CMK (cell line): ENCODE results near the gene RAD51B.
"Not testable (repeated sequence)": the region's sequence is repeated elsewhere in the genome, so short reads cannot be mapped to it uniquely, and the experiment has no call there.

Source experiments
- DNase-seq: peaks from one replicate; pipeline ENCODE4 v3.0.0-alpha.2; 2010; ENCODE audit warnings: low read depth

The RAD51B gene

GRCh38 chr14:67949771-67950170 is 130.2 kb downstream of the RAD51B start:
- DNase-seq = no peak

GRCh38 chr14:67950386-67950785 is 130.8 kb downstream of the RAD51B start:
- no peak for DNase-seq

- DNase-seq = no peak
These were observed 132.1 kb downstream of the RAD51B start for GRCh38 chr14:67951529-67952135.

GRCh38 chr14:67952381-67952780 is 132.8 kb downstream of the RAD51B start:
- DNase-seq = no peak

- DNase-seq = no peak
These were observed 133.2 kb downstream of the RAD51B start for GRCh38 chr14:67952786-67953185.

GRCh38 chr14:67955261-67955660 is 135.7 kb downstream of the RAD51B start:
- DNase-seq = no peak

DNA sequence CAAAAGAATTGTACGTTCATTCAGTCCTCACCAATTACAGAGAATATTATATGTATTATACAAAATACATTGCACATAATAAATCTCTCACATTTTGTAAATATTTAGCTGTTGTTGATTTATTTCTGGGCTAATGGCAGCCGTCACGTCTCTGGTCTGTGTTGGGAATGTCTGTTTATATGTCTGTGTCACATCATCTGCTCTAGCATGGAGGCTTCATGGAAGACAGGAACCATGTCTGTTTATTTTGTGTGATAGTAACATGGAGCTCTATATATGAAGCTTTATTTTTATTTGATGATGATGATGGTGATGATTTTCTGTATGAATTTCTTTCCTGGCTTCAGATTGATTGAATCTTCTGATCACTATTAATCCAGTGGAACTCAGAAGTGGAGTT is 138.4 kb downstream of the RAD51B start:
- DNase-seq = no peak

DNA sequence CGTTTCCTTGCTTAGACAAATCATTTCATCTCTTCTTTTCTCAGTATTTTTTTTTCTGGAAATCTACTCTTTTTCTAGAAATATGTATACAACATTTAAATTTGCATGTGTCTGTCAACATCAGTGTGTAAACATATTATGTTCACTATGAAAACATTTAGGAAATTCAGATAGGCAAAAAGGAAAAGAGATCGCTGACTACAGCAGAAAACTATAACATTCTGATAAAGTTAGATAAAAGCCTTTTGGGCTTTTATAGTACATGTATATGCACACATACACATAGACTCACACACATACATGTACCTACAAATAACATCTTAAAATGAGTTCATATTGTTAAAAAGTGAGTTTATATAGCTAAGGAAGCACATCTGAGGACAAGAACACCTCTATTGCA is 142.1 kb downstream of the RAD51B start:
- no peak for DNase-seq

GRCh38 chr14:67962215-67962644 is 142.7 kb downstream of the RAD51B start:
- DNase-seq = no peak

DNA sequence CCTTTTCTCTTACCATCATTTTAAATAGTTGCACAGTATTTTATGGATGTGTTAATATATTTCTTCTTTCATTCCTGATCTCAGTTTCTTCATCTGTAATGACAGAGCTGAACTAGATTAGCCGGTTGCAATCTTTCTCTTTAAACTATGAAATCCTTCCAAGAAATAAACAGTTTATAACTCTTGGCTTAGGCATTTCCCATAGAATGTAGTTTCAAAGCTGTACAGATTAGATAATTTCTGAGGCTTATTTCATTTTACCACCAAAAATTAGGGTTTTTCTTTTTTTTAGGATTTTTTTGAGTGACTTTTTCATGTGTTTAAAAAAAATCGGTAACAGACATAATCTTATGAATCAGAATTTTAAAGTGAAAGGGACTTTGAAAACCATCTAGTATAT is 144.0 kb downstream of the RAD51B start:
- DNase-seq = no peak

DNA sequence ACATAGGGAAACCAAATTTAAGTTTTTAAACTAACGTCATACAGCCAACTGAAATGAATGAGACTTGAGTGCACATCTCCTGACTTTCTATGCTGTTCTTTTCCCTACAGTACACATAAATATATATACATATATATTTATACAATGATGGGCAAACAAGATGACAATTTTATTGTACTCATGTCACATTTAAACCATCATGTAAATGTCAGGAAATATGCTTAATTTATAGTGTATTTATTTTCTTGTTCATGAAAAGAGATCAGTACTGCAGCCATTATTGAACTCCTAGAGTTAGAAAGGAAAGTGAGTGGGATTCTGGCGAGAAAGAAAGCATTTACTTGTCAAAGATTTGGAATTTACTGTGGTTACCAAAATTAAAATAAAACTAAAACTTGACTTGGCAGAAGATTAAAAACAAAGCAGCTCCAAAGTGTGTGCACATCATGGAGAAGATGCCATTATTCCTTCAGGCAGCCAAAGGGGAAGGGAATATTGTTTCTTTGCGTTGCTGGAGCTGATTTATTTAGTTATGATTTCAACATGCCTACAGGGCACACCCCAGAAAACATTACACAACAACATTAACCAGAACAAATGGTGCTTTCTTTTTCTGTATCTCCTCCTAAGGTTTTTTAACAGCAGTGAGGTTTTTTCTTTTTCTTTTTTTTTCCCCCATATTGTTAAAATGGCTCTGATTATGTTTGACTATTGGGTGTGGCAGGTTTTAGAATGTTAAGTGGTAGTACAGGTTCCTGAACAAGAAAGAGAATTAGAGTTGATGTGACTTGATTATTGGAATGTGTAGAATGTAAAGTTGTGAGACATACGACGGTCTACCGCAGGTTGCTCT is 144.6 kb downstream of the RAD51B start:
- DNase-seq = no peak

DNA sequence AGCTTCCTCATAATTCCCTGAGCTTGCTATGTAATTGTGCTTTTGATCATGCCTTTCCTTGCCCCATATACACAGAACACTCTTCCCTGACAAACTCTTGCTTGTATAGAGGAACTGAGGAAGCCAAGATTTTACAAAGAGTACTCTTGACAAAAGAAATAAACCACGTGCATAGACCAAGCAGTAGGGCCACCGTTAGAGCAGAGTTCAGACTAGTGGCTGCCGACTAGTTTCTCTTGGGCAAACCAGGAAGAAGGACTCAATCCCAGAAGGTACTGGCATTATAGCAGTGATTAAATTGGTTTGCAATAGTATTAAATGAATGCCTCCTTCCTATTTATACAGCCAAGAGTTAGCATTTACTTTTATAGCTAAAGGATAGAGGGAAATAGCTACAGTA is 146.1 kb downstream of the RAD51B start:
- DNase-seq = no peak

GRCh38 chr14:67967206-67967605 is 147.6 kb downstream of the RAD51B start:
- DNase-seq = no peak

DNA sequence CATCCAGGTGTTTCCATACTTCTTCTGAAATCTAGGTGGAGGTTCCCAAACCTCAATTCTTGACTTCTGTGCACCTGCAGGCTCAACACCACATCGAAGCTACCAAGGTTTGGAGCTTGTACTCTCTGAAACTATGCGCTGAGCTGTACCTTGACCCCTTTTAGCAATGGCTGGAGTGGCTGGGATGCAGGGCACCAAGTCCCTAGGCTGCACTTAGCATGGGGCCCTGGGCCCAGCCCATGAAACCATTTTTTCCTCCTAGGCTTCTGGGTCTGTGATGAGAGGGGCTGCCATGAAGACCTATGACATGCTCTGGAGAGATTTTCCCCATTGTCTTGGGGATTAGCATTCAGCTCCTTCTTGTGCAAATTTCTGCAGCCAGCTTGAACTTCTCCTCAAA is 148.4 kb downstream of the RAD51B start:
- not testable (repeated sequence) for DNase-seq

DNA sequence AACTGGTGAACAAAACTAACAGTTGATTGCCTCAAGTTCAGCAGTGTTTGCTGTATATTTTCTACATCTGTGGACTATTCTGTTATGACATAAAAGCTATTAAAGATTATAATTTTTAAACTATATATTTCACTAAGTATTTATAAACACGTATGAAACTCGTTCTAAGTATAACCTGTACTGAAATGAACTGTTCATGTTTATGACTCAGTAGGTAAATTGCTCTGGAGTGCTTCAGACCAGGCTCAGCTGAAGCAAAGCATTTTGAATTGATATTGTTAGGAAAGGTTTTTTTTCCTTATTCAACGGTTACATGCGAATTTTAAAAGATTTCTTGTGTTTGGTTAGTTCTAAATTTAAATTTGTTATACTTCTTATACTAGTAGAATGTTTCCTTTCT is 151.3 kb downstream of the RAD51B start:
- DNase-seq = no peak

DNA sequence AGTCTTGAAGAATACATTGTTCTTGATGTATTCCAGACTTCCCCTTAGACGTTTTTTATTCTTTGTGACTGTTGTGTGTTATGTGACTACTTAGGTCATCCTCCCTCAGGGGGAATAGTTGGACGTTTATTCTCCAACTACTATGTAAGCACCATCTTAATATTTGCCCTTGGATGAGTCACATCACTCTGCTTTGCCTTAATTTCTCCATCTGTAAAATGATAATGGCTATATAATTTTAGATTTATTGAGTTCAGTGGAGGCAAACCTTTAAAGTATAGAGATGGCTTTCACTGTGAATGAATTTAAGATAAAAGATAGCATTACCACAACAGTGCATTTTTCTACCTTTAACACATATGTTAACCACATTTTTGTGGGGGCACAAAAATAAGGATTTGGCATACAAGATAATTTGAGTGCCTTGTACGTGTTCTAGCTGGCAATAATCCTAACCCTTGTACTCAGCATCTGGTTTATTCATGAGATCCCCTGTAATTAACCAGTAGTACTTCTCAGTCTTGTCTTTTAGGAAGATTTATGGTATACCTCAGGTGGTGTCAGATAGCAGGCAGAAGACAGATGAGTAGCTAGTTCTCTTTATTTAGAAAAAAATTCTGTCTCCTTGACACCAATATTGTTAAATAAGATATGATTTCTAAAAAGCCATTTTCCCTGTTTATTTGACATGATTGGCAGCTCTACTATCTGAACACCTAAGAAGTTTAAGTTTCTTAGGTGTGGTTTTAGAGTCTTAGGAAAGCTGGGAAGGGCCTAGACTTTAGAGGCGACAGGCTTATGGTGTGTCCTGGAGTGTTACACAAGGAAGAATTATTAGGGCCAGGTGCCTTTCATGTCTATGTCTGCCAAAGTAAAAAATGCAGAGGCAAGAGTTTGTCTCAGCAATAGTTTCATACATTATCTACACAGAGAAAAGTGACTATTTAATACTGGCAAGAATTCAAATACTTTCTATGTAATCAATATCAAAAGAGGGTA is 152.3 kb downstream of the RAD51B start:
- no peak for DNase-seq

- no peak for DNase-seq
These were observed 153.9 kb downstream of the RAD51B start for GRCh38 chr14:67973436-67973835.

GRCh38 chr14:67975470-67975869 is 155.9 kb downstream of the RAD51B start:
- DNase-seq = no peak

DNA sequence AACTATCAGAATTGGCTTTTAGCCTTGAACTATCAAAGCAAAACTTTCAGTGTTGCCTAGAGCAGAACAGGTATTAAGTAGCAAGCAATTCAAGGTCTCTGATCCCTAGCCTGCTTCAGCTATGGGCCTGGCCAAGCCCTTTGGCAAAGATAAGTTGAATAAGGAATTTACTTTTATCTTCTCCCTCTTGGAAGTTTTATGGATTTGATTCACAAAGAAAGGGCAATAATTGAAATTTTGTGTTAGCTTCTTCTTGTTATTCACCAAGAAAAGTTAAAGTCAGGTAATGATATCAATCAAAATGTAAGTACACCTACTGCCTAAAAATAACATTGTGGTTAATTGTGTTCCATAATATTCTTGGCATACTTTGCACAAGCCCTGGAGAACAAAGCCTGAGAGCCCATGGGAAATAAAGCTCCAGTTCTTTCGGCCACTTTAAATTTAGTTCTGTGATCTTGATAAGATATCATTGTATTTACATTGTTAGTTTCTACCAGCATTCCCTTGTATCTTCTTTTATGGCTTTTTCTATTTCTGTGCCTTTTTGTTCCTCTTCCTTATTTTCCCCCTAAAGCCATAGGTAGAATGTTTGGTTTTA is 158.0 kb downstream of the RAD51B start:
- DNase-seq = no peak

DNA sequence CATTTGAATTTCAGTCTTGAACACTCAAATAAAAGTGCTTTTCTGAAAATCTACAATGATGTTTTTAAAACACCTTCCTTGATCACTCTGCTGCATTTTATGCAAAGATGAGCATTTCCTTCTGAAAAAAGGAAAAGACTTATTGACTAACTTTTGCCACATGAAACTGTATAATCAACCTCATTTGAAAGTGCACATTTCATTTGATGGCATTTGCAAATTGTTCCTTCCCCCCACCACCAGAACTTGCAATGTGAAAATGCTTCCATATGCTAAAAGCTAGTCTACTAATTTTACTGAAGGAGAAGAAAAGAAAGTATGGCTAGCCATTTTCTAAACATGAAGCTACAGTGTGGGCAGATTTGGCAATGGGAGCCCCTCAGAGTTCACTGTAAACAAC is 159.2 kb downstream of the RAD51B start:
- no peak for DNase-seq

DNA sequence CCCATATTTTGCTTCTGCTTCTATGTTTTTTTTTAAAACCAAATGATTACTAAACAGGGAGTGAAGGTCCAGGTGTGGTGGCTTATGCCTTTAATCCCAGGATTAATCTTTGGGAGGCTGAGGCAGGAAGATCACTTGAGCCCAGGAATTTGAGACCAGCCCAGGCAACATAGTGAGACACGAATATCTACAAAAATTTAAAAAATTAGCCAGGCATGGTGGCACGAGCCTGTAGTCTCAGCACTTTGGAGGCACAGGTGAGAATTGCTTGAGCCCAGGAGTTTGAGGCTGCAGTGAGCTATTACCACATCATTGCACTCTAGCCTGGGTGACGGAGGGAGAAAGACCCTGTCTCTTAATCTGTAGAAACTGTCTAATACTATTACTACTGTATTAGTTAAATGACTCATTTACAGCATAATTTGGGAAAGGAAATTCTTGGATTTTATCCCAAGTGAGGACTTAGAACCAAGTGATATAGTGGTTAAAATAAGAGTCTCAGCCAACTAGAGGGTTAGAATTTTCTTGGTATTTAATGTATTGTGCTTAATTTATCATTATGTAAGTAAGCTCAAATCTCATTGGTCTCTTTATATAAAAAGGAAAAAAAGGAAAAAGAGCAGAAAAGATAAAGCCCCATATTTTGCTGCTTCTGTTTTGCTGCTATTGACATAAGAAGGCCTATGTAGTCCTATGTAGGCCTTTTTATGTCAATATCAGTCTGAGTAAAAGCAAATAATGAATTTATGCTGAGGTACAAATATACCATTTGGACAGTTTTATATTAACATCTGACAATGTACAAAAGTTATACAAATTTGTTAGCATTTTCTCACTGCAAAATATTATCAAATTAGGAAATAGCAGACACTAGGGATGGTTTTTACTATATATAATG is 163.4 kb downstream of the RAD51B start:
- no peak for DNase-seq
